Measurements from ENCODE around the gene TCFL5. TPM values are rescaled to one million over a fixed set of nuclear protein-coding genes. Genes with fewer than 3 reads are reported as not detected.

Gene TCFL5
- total RNA-seq, 1 donor from 2014 or later, result 12.8 TPM

- H3K9me3 Mint-ChIP-seq (ENCODE audit: unreplicated experiment), result no peaks in the 10 kb centered on the region
- H3K27ac Mint-ChIP-seq (ENCODE audit: unreplicated experiment), result no peak overlapping the region
- H3K4me1 Mint-ChIP-seq (ENCODE audit: unreplicated experiment), result peaks cover 40% of the 10 kb centered on the region
- no peak for DNase-seq (ENCODE audit: extremely low spot score, unreplicated experiment)
- peaks cover 7% of the 10 kb centered on the region for H3K36me3 Mint-ChIP-seq (ENCODE audit: unreplicated experiment)
- TF ChIP-seq CTCF (IDR thresholded peaks at IDR 0.05), result no peak
- H3K4me3 Mint-ChIP-seq (ENCODE audit: unreplicated experiment), result peak overlapping the region; percentile 40
- peaks cover 8% of the 10 kb centered on the region for H3K27me3 Mint-ChIP-seq (ENCODE audit: unreplicated experiment)
These were observed 45.4 kb downstream of the TCFL5 start for GRCh38 chr20:62816031-62816883.

GRCh38 chr20:62815066-62815991 is 46.3 kb downstream of the TCFL5 start:
- no peak for TF ChIP-seq CTCF (IDR thresholded peaks at IDR 0.05)
- H3K4me3 Mint-ChIP-seq (ENCODE audit: unreplicated experiment), result peak overlapping the region; percentile 22
- peaks cover 7% of the 10 kb centered on the region for H3K36me3 Mint-ChIP-seq (ENCODE audit: unreplicated experiment)
- H3K27me3 Mint-ChIP-seq (ENCODE audit: unreplicated experiment), result peaks cover 8% of the 10 kb centered on the region
- peaks cover 39% of the 10 kb centered on the region for H3K4me1 Mint-ChIP-seq (ENCODE audit: unreplicated experiment)
- H3K27ac Mint-ChIP-seq (ENCODE audit: unreplicated experiment), result no peak overlapping the region
- no peak for DNase-seq (ENCODE audit: extremely low spot score, unreplicated experiment)
- no peaks in the 10 kb centered on the region for H3K9me3 Mint-ChIP-seq (ENCODE audit: unreplicated experiment)

GRCh38 chr20:62814709-62815065 is 46.9 kb downstream of the TCFL5 start:
- Mint-ChIP-seq H3K4me3 (ENCODE audit: unreplicated experiment) (no peak overlapping the region), H3K36me3 (ENCODE audit: unreplicated experiment) (peaks cover 7% of the 10 kb centered on the region), H3K27me3 (ENCODE audit: unreplicated experiment) (peaks cover 8% of the 10 kb centered on the region), H3K9me3 (ENCODE audit: unreplicated experiment) (no peaks in the 10 kb centered on the region), H3K4me1 (ENCODE audit: unreplicated experiment) (peaks cover 33% of the 10 kb centered on the region), H3K27ac (ENCODE audit: unreplicated experiment) (no peak overlapping the region)
- no peak for TF ChIP-seq CTCF (IDR thresholded peaks at IDR 0.05)
- no peak for DNase-seq (ENCODE audit: extremely low spot score, unreplicated experiment)

- H3K4me3 Mint-ChIP-seq (ENCODE audit: unreplicated experiment), result no peak overlapping the region
- peaks cover 7% of the 10 kb centered on the region for H3K36me3 Mint-ChIP-seq (ENCODE audit: unreplicated experiment)
- H3K9me3 Mint-ChIP-seq (ENCODE audit: unreplicated experiment), result no peaks in the 10 kb centered on the region
- no peak overlapping the region for H3K27ac Mint-ChIP-seq (ENCODE audit: unreplicated experiment)
- DNase-seq (ENCODE audit: extremely low spot score, unreplicated experiment), result no peak
- H3K27me3 Mint-ChIP-seq (ENCODE audit: unreplicated experiment), result peaks cover 8% of the 10 kb centered on the region
- H3K4me1 Mint-ChIP-seq (ENCODE audit: unreplicated experiment), result peaks cover 28% of the 10 kb centered on the region
- no peak for TF ChIP-seq CTCF (IDR thresholded peaks at IDR 0.05)
These were observed 47.4 kb downstream of the TCFL5 start for GRCh38 chr20:62814060-62814708.

All from osteocyte (in vitro differentiated cells).